A673 (cell line): Measurements from ENCODE around the gene ADAMTS2. TPM values are rescaled to one million over a fixed set of nuclear protein-coding genes. Genes with fewer than 3 reads are reported as not detected.

Source experiments
- BruUV-seq: library from RNA; stranded (reverse); fragments of 400-500 nt; replicated peaks from 2 replicates; lab custom pipeline; 2021; lab: Mats Ljungman, UMichigan
- CTCF ChIA-PET: fragments of 300-600 bp; sonication (Branson Sonifier 250); formaldehyde crosslinking; loops from one replicate; lab custom pipeline; 2022; ENCODE audit warnings: antibody characterized with exemption; lab: Charles Lee
- POLR2A ChIA-PET: fragments of 300-600 bp; sonication (Branson Sonifier 250); formaldehyde crosslinking; loops from one replicate; lab custom pipeline; 2022; ENCODE audit warnings: antibody characterized with exemption; ENCODE audit not compliant: low non-redundant PET; lab: Charles Lee
- DNase-seq: peaks from one replicate; pipeline ENCODE4 v3.0.0-alpha.2; 2015; ENCODE audit warnings: low spot score
- H3K27ac ChIP-seq: fragments of 200-600 bp; sonication (generic); 2 replicates; pipeline ENCODE4 v1.5.1; 2016; ENCODE audit warnings: mixed run types, low read depth, mild to moderate bottlenecking, mixed read lengths, antibody characterized with exemption, low read length; ENCODE audit not compliant: poor library complexity, severe bottlenecking
- H3K27me3 ChIP-seq: fragments of 200-600 bp; sonication (generic); replicated peaks from 2 replicates; pipeline ENCODE4 v1.6.1; 2017; ENCODE audit warnings: mixed run types, low read depth, mild to moderate bottlenecking, mixed read lengths, antibody characterized with exemption, low read length; ENCODE audit not compliant: insufficient read depth, poor library complexity
- H3K36me3 ChIP-seq: fragments of 200-600 bp; sonication (generic); 2 replicates; pipeline ENCODE4 v1.6.1; 2016; ENCODE audit warnings: mixed run types, mild to moderate bottlenecking, mixed read lengths, antibody characterized with exemption, low read length; ENCODE audit not compliant: insufficient read depth, poor library complexity, severe bottlenecking
- H3K4me1 ChIP-seq: fragments of 200-600 bp; sonication (generic); 2 replicates; pipeline ENCODE4 v1.6.1; 2017; ENCODE audit warnings: mixed run types, mild to moderate bottlenecking, mixed read lengths, antibody characterized with exemption, low read length; ENCODE audit not compliant: insufficient read depth, poor library complexity, severe bottlenecking
- H3K4me3 ChIP-seq: fragments of 200-600 bp; sonication (generic); 2 replicates; pipeline ENCODE4 v1.5.1; 2016; ENCODE audit warnings: low read depth, mixed run types, mild to moderate bottlenecking, mixed read lengths, low read length; ENCODE audit not compliant: poor library complexity, severe bottlenecking
- H3K9me3 ChIP-seq: fragments of 200-600 bp; sonication (generic); 2 replicates; pipeline ENCODE4 v1.6.1; 2016; ENCODE audit warnings: mixed run types, low read depth, mild to moderate bottlenecking, mixed read lengths, antibody characterized with exemption, low read length; ENCODE audit not compliant: poor library complexity, severe bottlenecking
- EZH2 ChIP-seq: fragments of 200-600 bp; sonication (generic); IDR thresholded peaks from 2 replicates; pipeline ENCODE4 v1.6.1; 2017; ENCODE audit warnings: borderline replicate concordance, low read depth, mild to moderate bottlenecking, mixed read lengths, antibody characterized with exemption, low read length; ENCODE audit not compliant: poor library complexity, severe bottlenecking
- intact Hi-C: fragments of 100-400 bp; cut with micrococcal nuclease; formaldehyde crosslinking; loops from one replicate; pipeline ENCODE4 v1.10.0; 2022; ENCODE audit not compliant: unreplicated experiment
- total RNA-seq: library from RNA; stranded (reverse); gene quantifications from 2 replicates; pipeline ENCODE4 v1.2.3, GENCODE V29; 2021
- TF ChIP-seq, protein P1 (sequence below): fragments of 300-800, 200-600 bp; sonication (generic); conservative IDR thresholded peaks from 2 replicates; pipeline ENCODE4 v1.5.1; 2017; ENCODE audit warnings: low read depth, mild to moderate bottlenecking, antibody characterized with exemption, low read length, moderate library complexity, mixed read lengths

Gene ADAMTS2
- total RNA-seq, 1 experiment from 2014 or later = 0.39 TPM

DNA sequence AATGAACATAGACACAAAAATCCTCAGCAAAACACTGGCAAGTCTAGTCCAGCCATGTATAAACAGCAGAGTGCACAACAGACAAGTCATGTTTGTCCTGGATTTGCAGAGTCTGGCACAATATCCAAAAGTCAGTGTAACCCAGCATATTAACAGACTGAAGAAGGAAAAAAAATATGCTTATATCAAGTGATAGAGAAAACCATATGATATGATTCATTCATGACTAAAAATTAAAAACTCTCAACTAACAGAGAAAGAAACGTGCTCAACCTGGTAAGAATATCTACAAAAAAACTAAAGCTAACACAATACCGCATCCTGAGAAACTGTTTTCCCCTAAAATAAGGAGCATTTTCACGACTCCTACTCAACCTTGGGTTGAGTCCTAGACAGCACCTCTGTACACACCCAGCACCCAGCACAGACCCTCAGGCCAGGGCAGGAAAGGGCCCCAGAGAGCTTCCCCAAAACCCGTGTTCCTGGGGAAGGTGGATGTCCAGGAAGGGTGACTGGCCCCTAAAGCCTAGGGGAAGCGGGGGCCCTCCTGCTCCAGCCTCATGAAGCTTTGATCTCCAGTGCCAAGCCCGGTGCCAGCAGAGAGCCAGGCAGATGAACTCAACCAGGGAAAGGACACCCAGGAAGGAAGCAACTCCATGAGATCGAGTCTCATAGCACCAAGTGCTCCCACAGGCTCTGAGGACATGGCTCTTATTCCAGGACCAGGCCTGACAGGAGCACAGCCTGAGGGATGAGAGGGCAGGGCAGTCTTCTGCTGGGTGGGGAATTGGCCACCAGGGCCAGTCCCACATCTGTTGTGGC lies 38.9 kb downstream of the ADAMTS2 start:
- Histone ChIP-seq H3K36me3 (no peaks in the 10 kb centered on the region), H3K27ac (no peak overlapping the region), H3K9me3 (no peaks in the 10 kb centered on the region), H3K27me3 (no peaks in the 10 kb centered on the region), H3K4me1 (no peaks in the 10 kb centered on the region), H3K4me3 (no peak overlapping the region)
- TF ChIP-seq EZH2 = no peak
- TF ChIP-seq, protein P1, sequence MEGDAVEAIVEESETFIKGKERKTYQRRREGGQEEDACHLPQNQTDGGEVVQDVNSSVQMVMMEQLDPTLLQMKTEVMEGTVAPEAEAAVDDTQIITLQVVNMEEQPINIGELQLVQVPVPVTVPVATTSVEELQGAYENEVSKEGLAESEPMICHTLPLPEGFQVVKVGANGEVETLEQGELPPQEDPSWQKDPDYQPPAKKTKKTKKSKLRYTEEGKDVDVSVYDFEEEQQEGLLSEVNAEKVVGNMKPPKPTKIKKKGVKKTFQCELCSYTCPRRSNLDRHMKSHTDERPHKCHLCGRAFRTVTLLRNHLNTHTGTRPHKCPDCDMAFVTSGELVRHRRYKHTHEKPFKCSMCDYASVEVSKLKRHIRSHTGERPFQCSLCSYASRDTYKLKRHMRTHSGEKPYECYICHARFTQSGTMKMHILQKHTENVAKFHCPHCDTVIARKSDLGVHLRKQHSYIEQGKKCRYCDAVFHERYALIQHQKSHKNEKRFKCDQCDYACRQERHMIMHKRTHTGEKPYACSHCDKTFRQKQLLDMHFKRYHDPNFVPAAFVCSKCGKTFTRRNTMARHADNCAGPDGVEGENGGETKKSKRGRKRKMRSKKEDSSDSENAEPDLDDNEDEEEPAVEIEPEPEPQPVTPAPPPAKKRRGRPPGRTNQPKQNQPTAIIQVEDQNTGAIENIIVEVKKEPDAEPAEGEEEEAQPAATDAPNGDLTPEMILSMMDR = no peak
- DNase-seq = no peak
- POLR2A ChIA-PET = no interaction called here
- intact Hi-C loops = no loop called here
- CTCF ChIA-PET = no interaction called here
- BruUV-seq = no TSS peak

DNA sequence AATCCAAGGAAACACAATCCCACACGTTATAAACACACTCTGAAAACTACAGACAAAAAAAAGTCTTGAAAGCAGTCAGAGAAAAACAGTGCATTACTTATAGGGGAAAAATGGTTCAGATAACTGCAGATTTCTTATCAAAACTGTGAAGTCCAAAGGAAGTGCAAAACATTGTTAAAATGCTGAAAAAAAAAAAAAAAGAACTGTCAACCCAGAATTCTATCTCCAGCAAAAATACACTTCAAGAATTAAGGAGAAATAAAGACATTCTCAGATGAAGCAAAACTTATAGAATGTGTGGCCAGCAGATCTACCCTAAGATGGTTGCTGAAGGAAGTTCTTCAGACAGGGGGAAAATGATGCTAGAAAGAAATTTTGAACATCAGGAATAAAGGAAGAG lies 40.4 kb downstream of the ADAMTS2 start:
- Histone ChIP-seq H3K27me3 (no peaks in the 10 kb centered on the region), H3K4me3 (no peak overlapping the region), H3K27ac (no peak overlapping the region), H3K36me3 (no peaks in the 10 kb centered on the region), H3K9me3 (no peaks in the 10 kb centered on the region), H3K4me1 (no peaks in the 10 kb centered on the region)
- intact Hi-C loops = no loop called here
- ChIA-PET POLR2A (no interaction called here), CTCF (no interaction called here)
- DNase-seq = no peak
- TF ChIP-seq EZH2 = no peak
- TF ChIP-seq, protein P1 = no peak
- no TSS peak for BruUV-seq

DNA sequence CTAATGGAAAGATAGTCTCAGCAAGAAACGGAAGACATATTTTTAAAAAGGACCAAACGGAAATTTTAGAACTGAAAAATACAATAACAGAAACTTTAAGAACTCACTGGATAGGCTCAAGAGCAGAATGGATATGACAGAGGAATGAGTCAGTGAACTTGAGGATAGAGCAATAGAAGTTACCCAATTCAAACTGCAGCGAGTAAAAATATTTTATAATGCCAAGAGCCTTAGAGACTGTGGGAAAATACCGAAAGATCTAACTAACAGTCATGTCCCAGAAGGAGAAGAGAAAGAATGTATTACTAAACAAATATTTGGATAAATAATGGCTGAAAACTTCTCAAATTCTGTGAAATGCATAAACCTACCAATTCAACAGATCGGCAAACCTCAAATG lies 40.8 kb downstream of the ADAMTS2 start:
- Histone ChIP-seq H3K27me3 (no peaks in the 10 kb centered on the region), H3K9me3 (no peaks in the 10 kb centered on the region), H3K4me1 (no peaks in the 10 kb centered on the region), H3K4me3 (no peak overlapping the region), H3K27ac (no peak overlapping the region), H3K36me3 (no peaks in the 10 kb centered on the region)
- CTCF ChIA-PET = no interaction called here
- intact Hi-C loops = no loop called here
- POLR2A ChIA-PET = no interaction called here
- no peak for DNase-seq
- TF ChIP-seq, protein P1 = no peak
- no peak for TF ChIP-seq EZH2
- BruUV-seq = no TSS peak
